ENCODE results near the gene LAG3. TPM values are rescaled to one million over a fixed set of nuclear protein-coding genes. Genes with fewer than 3 reads are reported as not detected.
"Not testable (repeated sequence)": the region's sequence is repeated elsewhere in the genome, so short reads cannot be mapped to it uniquely, and the experiment has no call there.

LAG3 gene
- polyA plus RNA-seq, 2 of the 4 experiments (the other 2 are of a cell fraction): 0.66 to 1.7 TPM

DNA sequence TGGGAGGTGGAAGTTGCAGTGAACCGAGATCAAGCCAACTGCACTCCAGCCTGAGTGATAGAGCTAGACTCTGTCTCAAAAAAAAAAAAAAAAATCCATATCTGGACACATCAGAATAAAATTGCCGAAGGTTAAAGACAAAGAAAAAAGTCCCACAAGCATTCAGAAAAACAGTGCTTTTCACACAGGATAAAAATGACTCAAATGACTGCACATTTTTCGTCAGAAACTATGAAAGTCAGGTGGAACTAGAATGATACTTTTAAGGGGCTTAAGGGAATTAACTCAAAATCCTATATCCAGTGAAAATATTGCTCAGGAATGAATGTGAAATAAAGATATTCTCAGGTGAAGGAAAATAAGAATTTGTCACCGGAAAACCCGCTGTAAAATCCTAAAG is 35.6 kb upstream of the LAG3 start:
- 92% methylated on average over 5 of the region's 5 CpGs for WGBS (ENCODE audit: missing lambda C conversion rate)
- H3K4me2 ChIP-seq: no peak overlapping the region
- CTCF ChIA-PET: interaction anchor here (0.6 to 7.7 kb wide), 16 partner anchors 8 to 491 kb away, joined by 3 to 50 read pairs (median 10); partner anchors contain the start of genes GPR162, MLF2 and PTMS

DNA sequence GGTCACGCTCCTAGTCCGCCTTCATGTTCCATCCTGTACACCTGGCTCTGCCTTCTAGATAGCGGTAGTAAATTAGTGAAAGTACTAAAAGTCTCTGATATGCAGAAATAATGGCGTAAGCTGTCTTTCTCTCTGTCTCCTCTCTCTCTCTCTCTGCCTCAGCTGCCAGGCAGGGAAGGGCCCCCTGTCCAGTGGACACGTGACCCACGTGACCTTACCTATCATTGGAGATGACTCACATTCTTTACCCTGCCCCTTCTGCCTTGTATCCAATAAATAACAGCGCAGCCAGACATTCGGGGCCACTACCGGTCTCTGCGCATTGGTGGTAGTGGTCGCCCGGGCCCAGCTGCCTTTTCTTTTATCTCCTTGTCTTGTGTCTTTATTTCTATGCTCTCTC is 30.2 kb upstream of the LAG3 start:
- H3K4me3 ChIP-seq; H3K4me1 ChIP-seq; H3K4me2 ChIP-seq; ATAC-seq; POLR2A ChIA-PET; H3K27ac ChIP-seq; FAIRE-seq; H3K9me3 ChIP-seq; DNase-seq (ENCODE audit: low read depth in 1 of 2, low spot score in 1 of 2): not testable (repeated sequence)
- WGBS (ENCODE audit: missing lambda C conversion rate): 87% methylated on average over 12 of the region's 12 CpGs
- CTCF ChIA-PET: interaction anchor here (1.1 to 4.5 kb wide), 3 partner anchors 8 to 24 kb away, joined by 3 to 36 read pairs (median 3); partner anchors contain the start of gene MLF2

More for the DNA sequence above, 35.6 kb upstream of the LAG3 start:
- peak overlapping the region in 1 of 2 experiments; percentile 72; a peak in 1 of 6 replicates for H3K27ac ChIP-seq
- no peaks in the 10 kb centered on the region for H3K9me3 ChIP-seq
- FAIRE-seq (no peak), ATAC-seq (no peak), DNase-seq (ENCODE audit: low read depth in 1 of 2, low spot score in 1 of 2) (no peak)
- POLR2A ChIA-PET: interaction anchor here (1.4 to 1.7 kb wide), 2 partner anchors 16 to 30 kb away, joined by 3 to 7 read pairs; partner anchors contain the start of gene MLF2
- TF ChIP-seq EHMT2 (IDR thresholded peaks at IDR 0.05; ENCODE audit: low read depth) (no peak), MAZ (IDR thresholded peaks at IDR 0.05; ENCODE audit: borderline replicate concordance, low read depth, low read length) (no peak), ATOH8 (CRISPR knock-in tag; IDR thresholded peaks at IDR 0.05; ENCODE audit: low read depth) (no peak), ELK1 (IDR thresholded peaks at IDR 0.05; ENCODE audit: low read depth, low read length) (no peak), JUN (IDR thresholded peaks at IDR 0.05) (no peak), HEYL (CRISPR knock-in tag; IDR thresholded peaks at IDR 0.05) (no peak), CBX2 (IDR thresholded peaks at IDR 0.05; ENCODE audit: borderline replicate concordance, low read depth) (no peak), CHD4 (IDR thresholded peaks at IDR 0.05; ENCODE audit: borderline replicate concordance) (no peak), MAFK (IDR thresholded peaks at IDR 0.05; ENCODE audit: partially characterized antibody) (no peak), HDAC2 (IDR thresholded peaks at IDR 0.05) (no peak), PBX3 (IDR thresholded peaks at IDR 0.05) (no peak)
- TF ChIP-seq, protein P1, sequence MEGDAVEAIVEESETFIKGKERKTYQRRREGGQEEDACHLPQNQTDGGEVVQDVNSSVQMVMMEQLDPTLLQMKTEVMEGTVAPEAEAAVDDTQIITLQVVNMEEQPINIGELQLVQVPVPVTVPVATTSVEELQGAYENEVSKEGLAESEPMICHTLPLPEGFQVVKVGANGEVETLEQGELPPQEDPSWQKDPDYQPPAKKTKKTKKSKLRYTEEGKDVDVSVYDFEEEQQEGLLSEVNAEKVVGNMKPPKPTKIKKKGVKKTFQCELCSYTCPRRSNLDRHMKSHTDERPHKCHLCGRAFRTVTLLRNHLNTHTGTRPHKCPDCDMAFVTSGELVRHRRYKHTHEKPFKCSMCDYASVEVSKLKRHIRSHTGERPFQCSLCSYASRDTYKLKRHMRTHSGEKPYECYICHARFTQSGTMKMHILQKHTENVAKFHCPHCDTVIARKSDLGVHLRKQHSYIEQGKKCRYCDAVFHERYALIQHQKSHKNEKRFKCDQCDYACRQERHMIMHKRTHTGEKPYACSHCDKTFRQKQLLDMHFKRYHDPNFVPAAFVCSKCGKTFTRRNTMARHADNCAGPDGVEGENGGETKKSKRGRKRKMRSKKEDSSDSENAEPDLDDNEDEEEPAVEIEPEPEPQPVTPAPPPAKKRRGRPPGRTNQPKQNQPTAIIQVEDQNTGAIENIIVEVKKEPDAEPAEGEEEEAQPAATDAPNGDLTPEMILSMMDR (IDR thresholded peaks at IDR 0.05): no peak
- no peak overlapping the region for H3K4me3 ChIP-seq
- peaks cover 6% of the 10 kb centered on the region for H3K4me1 ChIP-seq

DNA sequence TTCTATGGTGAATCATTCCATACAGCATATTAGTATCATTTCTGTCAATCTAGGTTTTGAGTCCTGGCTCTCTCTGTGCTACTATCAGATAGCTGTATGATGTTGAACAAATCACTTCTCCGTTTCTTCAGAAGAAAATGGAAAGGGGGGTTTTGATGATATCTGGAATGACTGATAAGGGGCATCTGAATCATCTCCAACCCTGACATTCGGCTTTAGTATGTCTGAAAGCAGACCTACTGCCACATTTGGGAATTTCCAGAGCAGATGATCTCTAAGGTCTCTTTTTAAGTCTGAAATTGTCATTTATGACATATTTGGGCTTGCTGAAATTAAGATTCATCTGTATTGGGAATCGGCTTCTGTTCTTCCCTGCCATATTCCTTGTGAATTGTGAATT is 29.5 kb upstream of the LAG3 start:
- WGBS (ENCODE audit: missing lambda C conversion rate): 72% methylated on average over 3 of the region's 3 CpGs
- CTCF ChIA-PET: interaction anchor here (1.1 to 4.5 kb wide), 4 partner anchors 9 to 82 kb away, joined by 3 to 36 read pairs (median 10); partner anchors contain the start of gene MLF2
- ATAC-seq (no peak), DNase-seq (ENCODE audit: low read depth in 1 of 2, low spot score in 1 of 2) (no peak), FAIRE-seq (no peak)
- Histone ChIP-seq H3K9me3 (no peaks in the 10 kb centered on the region), H3K4me1 (0 out of 3 replicates have a peak, but pooled peaks cover 4% of the 10 kb centered on the region), H3K4me3 (no peak overlapping the region), H3K27ac (no peak overlapping the region), H3K4me2 (no peak overlapping the region)
- POLR2A ChIA-PET: no interaction called here
- TF ChIP-seq BHLHE40 (IDR thresholded peaks at IDR 0.05; ENCODE audit: low read depth, low read length) (no peak), TFCP2L1 (CRISPR knock-in tag; IDR thresholded peaks at IDR 0.05) (no peak), HDAC2 (IDR thresholded peaks at IDR 0.05) (no peak), SREBF2 (IDR thresholded peaks at IDR 0.05) (no peak), TP53 (CRISPR knock-in tag; IDR thresholded peaks at IDR 0.05) (no peak), RNF2 (IDR thresholded peaks at IDR 0.05; ENCODE audit: borderline replicate concordance, low read depth) (no peak), ZSCAN20 (CRISPR knock-in tag; IDR thresholded peaks at IDR 0.05) (no peak), SMC3 (IDR thresholded peaks at IDR 0.05) (no peak), ZFP36 (IDR thresholded peaks at IDR 0.05; ENCODE audit: borderline replicate concordance, partially characterized antibody) (no peak), RAD21 (conservative IDR thresholded peaks at IDR 0.05 in 1 of 2, IDR thresholded peaks at IDR 0.05 in 1 of 2) (no peak), CHD4 (IDR thresholded peaks at IDR 0.05; ENCODE audit: borderline replicate concordance) (no peak), NPAS2 (CRISPR knock-in tag; IDR thresholded peaks at IDR 0.05; ENCODE audit: borderline replicate concordance) (no peak), FOSB (CRISPR knock-in tag; IDR thresholded peaks at IDR 0.05) (no peak), MYC (IDR thresholded peaks at IDR 0.05; ENCODE audit: borderline replicate concordance, low read length) (no peak)
- TF ChIP-seq, protein P2, sequence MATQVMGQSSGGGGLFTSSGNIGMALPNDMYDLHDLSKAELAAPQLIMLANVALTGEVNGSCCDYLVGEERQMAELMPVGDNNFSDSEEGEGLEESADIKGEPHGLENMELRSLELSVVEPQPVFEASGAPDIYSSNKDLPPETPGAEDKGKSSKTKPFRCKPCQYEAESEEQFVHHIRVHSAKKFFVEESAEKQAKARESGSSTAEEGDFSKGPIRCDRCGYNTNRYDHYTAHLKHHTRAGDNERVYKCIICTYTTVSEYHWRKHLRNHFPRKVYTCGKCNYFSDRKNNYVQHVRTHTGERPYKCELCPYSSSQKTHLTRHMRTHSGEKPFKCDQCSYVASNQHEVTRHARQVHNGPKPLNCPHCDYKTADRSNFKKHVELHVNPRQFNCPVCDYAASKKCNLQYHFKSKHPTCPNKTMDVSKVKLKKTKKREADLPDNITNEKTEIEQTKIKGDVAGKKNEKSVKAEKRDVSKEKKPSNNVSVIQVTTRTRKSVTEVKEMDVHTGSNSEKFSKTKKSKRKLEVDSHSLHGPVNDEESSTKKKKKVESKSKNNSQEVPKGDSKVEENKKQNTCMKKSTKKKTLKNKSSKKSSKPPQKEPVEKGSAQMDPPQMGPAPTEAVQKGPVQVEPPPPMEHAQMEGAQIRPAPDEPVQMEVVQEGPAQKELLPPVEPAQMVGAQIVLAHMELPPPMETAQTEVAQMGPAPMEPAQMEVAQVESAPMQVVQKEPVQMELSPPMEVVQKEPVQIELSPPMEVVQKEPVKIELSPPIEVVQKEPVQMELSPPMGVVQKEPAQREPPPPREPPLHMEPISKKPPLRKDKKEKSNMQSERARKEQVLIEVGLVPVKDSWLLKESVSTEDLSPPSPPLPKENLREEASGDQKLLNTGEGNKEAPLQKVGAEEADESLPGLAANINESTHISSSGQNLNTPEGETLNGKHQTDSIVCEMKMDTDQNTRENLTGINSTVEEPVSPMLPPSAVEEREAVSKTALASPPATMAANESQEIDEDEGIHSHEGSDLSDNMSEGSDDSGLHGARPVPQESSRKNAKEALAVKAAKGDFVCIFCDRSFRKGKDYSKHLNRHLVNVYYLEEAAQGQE (IDR thresholded peaks at IDR 0.05): no peak
